ENCODE measurements around the gene OOSP3.

GRCh38 chr11:59939482-59939881, 60.9 kb downstream of the OOSP3 start:
- TF ChIP-seq REST (IDR thresholded peaks at IDR 0.05; ENCODE audit: low read depth) (no peak), EP300 (IDR thresholded peaks at IDR 0.05; ENCODE audit: borderline replicate concordance) (no peak), YY1 (IDR thresholded peaks at IDR 0.05; ENCODE audit: low read depth) (no peak), CREB1 (IDR thresholded peaks at IDR 0.05; ENCODE audit: low read depth) (no peak), CEBPB (IDR thresholded peaks at IDR 0.05) (no peak)
- TF ChIP-seq, protein P1, sequence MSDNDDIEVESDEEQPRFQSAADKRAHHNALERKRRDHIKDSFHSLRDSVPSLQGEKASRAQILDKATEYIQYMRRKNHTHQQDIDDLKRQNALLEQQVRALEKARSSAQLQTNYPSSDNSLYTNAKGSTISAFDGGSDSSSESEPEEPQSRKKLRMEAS (IDR thresholded peaks at IDR 0.05) = no peak
